HL-60 (cell line): ENCODE results near the gene SRSF3.
A peak's percentile ranks its signal among the peaks of the same experiment; 100 is the strongest.
"Not testable (repeated sequence)": the region's sequence is repeated elsewhere in the genome, so short reads cannot be mapped to it uniquely, and the experiment has no call there.

Experiments
- DNase-seq, 2 experiments: peaks; one replicate each; pipeline ENCODE4 v3.0.0-alpha.2; 2010 to 2020; ENCODE audit warnings: low read depth in 1 of 2, low spot score in 1 of 2
- H3K27ac ChIP-seq: fragments of 250-450 bp; sonication (Bioruptor Pico); replicated peaks from 2 replicates; pipeline ENCODE4 v1.5.1; 2020; ENCODE audit warnings: mild to moderate bottlenecking, moderate library complexity
- H3K27me3 ChIP-seq: fragments of 250-450 bp; sonication (Bioruptor Pico); 2 replicates; pipeline ENCODE4 v1.5.1; 2021; ENCODE audit warnings: mild to moderate bottlenecking, moderate library complexity; ENCODE audit not compliant: insufficient read depth, poor library complexity, severe bottlenecking
- H3K4me3 ChIP-seq: replicated peaks from 2 replicates; pipeline ENCODE4 v1.5.1; 2011; ENCODE audit warnings: mild to moderate bottlenecking, control low read depth, low read length; ENCODE audit not compliant: insufficient read depth
- GABPA ChIP-seq: IDR thresholded peaks from 2 replicates; pipeline ENCODE4 v1.6.1; 2012; ENCODE audit warnings: low read depth
- POLR2AphosphoS5 ChIP-seq: IDR thresholded peaks from 2 replicates; pipeline ENCODE4 v1.6.1; 2012; ENCODE audit warnings: low read depth
- SPI1 ChIP-seq: IDR thresholded peaks from 2 replicates; pipeline ENCODE4 v1.6.1; 2012; ENCODE audit warnings: low read depth, mild to moderate bottlenecking, borderline replicate concordance
- TF ChIP-seq, protein P1 (sequence below): IDR thresholded peaks from 2 replicates; pipeline ENCODE4 v1.6.1; 2012; ENCODE audit warnings: low read depth; ENCODE audit not compliant: insufficient replicate concordance
- TF ChIP-seq, protein P2 (sequence below): IDR thresholded peaks from one replicate; pipeline ENCODE4 v1.5.1; 2011; ENCODE audit warnings: low read length, control low read depth, inconsistent platforms; ENCODE audit not compliant: insufficient read depth

Gene SRSF3

DNA sequence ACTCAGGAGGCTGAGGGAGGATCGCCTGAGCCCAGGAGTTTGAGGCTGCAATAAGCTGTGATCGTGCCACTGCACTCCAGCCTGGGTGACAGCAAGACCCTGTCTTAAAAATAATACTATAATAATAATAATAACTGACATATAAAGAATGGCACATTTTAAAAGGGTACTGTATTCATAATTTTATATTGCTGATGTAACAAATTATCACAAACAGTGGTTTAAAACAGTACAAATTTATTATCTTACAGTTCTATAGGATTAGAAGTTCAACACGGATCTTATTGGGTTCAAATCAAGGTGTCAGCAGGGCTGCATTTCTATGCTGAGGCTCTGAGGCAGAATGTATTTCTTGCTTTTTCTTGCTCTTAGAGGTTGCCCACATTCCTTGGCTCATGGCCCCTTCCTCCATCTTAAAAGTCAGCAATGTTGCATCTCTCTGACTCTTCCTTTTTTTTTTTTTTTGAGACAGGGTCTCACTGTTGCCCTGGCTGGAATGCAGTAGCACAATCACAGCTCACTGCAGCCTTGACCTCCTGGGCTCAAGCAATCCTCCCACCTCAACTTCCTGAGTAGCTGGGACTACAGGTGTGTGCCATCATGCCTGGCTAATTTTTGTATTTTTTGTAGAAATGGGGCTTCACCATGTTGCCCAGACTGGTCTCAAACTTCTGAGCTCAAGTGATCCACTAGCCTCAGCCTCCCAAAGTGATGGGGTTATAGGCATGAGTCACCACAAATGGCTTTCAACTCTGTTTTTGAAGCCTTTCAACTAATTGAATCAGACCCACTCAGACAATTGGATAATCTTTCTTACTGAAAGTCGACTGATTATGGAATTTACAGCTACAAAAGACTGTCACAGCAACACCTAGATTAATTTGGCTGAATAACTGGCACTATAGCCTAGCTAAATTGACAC is 22.8 kb upstream of the SRSF3 start:
- no peak for DNase-seq
- no peak overlapping the region for H3K4me3 ChIP-seq
- no peak overlapping the region for H3K27ac ChIP-seq
- H3K27me3 ChIP-seq: no peaks in the 10 kb centered on the region
- TF ChIP-seq GABPA (no peak), POLR2AphosphoS5 (no peak), SPI1 (no peak)
- TF ChIP-seq, protein P1, sequence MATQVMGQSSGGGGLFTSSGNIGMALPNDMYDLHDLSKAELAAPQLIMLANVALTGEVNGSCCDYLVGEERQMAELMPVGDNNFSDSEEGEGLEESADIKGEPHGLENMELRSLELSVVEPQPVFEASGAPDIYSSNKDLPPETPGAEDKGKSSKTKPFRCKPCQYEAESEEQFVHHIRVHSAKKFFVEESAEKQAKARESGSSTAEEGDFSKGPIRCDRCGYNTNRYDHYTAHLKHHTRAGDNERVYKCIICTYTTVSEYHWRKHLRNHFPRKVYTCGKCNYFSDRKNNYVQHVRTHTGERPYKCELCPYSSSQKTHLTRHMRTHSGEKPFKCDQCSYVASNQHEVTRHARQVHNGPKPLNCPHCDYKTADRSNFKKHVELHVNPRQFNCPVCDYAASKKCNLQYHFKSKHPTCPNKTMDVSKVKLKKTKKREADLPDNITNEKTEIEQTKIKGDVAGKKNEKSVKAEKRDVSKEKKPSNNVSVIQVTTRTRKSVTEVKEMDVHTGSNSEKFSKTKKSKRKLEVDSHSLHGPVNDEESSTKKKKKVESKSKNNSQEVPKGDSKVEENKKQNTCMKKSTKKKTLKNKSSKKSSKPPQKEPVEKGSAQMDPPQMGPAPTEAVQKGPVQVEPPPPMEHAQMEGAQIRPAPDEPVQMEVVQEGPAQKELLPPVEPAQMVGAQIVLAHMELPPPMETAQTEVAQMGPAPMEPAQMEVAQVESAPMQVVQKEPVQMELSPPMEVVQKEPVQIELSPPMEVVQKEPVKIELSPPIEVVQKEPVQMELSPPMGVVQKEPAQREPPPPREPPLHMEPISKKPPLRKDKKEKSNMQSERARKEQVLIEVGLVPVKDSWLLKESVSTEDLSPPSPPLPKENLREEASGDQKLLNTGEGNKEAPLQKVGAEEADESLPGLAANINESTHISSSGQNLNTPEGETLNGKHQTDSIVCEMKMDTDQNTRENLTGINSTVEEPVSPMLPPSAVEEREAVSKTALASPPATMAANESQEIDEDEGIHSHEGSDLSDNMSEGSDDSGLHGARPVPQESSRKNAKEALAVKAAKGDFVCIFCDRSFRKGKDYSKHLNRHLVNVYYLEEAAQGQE: no peak
- TF ChIP-seq, protein P2, sequence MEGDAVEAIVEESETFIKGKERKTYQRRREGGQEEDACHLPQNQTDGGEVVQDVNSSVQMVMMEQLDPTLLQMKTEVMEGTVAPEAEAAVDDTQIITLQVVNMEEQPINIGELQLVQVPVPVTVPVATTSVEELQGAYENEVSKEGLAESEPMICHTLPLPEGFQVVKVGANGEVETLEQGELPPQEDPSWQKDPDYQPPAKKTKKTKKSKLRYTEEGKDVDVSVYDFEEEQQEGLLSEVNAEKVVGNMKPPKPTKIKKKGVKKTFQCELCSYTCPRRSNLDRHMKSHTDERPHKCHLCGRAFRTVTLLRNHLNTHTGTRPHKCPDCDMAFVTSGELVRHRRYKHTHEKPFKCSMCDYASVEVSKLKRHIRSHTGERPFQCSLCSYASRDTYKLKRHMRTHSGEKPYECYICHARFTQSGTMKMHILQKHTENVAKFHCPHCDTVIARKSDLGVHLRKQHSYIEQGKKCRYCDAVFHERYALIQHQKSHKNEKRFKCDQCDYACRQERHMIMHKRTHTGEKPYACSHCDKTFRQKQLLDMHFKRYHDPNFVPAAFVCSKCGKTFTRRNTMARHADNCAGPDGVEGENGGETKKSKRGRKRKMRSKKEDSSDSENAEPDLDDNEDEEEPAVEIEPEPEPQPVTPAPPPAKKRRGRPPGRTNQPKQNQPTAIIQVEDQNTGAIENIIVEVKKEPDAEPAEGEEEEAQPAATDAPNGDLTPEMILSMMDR: no peak

DNA sequence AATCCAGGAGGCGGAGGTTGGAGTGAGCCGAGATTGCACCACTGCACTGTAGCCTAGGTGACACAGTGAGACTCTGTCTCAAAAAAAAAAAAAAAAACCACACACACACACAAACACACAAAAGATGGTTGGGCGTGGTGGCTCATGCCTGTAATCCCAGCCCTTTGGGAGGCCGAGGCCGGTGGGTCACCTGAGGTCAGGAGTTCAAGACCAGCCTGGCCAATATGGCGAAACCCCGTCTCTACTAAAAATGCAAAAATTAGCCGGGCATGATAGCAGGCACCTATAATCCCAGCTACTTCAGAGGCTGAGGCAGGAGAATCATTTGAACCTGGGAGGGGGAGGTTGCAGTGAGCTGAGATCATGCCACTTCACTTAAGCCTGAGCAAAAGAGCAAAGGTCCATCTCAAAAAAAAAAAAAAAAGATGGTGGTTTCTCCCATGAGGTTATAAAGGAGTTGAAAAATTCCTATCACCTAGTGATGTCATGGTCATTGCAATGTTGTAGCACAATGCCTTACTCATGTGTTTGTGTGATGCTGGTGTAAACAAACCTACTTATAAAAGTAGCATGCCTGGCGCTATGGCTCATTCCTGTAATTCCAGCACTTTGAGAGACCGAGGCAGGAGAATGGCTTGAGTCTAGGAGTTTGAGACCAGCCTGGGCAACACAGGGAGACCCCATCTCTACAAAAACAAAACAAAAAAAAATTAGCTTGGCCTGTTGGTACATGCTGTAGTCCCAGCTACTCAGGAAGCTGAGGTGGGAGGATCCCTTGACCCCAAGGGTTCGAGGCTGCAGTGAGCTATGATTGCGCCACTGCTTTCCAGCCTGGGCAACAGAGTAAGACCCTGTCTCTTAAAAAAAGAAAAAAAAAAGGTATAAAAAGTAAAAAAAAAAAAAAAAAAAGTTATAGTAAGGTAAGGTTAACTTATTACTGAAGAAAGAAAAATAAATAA is 21.5 kb upstream of the SRSF3 start:
- not testable (repeated sequence) for DNase-seq, H3K27me3 ChIP-seq, H3K27ac ChIP-seq, H3K4me3 ChIP-seq

DNA sequence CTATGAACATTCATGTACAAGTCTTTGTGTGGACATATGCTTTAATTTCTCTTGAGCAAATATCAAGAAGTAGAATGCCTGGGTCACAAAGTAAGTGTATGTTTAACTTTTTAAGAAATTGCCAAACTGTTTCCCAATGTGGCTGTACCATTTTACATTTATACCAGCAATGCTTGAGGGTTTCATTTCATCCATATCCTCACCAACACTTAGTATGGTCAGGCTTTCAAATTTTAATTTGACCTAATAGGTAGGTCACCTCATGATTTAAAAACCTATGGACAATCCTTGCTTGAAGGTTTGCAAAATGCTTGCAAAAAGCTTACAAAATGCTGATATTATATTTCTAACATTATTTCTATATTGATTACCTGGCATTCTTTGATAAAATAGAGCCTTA is 19.5 kb upstream of the SRSF3 start:
- Histone ChIP-seq H3K27me3 (no peaks in the 10 kb centered on the region), H3K4me3 (no peak overlapping the region), H3K27ac (no peak overlapping the region)
- no peak for DNase-seq
- TF ChIP-seq, protein P2: no peak
- TF ChIP-seq POLR2AphosphoS5: no peak
- TF ChIP-seq, protein P1: no peak
- no peak for TF ChIP-seq GABPA
- TF ChIP-seq SPI1: no peak

DNA sequence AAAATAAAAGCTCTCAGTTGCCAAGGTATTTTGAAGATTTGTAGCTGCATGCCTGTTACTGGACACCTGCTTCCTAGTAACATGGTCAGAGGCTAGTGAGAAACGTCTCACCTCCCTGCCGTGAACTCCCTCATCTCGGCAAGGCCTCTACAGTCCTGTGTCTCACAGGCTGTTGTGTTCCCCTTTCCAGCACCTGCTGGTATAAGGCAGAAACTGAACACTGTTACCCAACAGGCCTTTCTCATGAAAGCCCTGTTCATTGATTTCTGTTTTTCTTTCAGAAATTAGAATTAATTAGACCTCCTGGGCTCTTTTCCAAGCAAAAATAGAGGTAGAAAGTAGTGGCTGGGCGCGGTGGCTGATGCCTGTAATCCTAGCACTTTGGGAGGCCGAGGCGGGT is 17.6 kb upstream of the SRSF3 start:
- H3K4me3 ChIP-seq: no peak overlapping the region
- peak overlapping the region; percentile 41 for H3K27ac ChIP-seq
- H3K27me3 ChIP-seq: no peaks in the 10 kb centered on the region
- peak; percentile 82 for TF ChIP-seq SPI1
- no peak for TF ChIP-seq GABPA
- TF ChIP-seq, protein P2: peak; percentile 4
- TF ChIP-seq POLR2AphosphoS5: no peak
- TF ChIP-seq, protein P1: no peak
- DNase-seq: peak in 1 of 2 experiments; percentile 85
